ENCODE results near the gene ZNF839. TPM values are rescaled to one million over a fixed set of nuclear protein-coding genes. Genes with fewer than 3 reads are reported as not detected.
"Not testable (repeated sequence)": the region's sequence is repeated elsewhere in the genome, so short reads cannot be mapped to it uniquely, and the experiment has no call there.

Gene ZNF839
- total RNA-seq, 2 donors from 2014 or later = 4.2 to 7.0 TPM

GRCh38 chr14:102297436-102298170 lies 21.9 kb upstream of the ZNF839 start:
- Histone ChIP-seq H3K27me3 (replicated peaks; ENCODE audit: insufficient read depth) (no peaks in the 10 kb centered on the region), H3K27ac (no peak overlapping the region), H3K4me1 (ENCODE audit: control insufficient read depth in 1 of 2, low read depth in 2 of 2) (peaks cover 0 to 17% of the 10 kb centered on the region in 2 donors), H3K36me3 (no peaks in the 10 kb centered on the region), H3K9me3 (no peaks in the 10 kb centered on the region), H3K4me3 (no peak overlapping the region)
- no peak for TF ChIP-seq CTCF (IDR thresholded peaks at IDR 0.05)
- DNase-seq (ENCODE audit: low spot score) (no peak), ATAC-seq (ENCODE audit: insufficient number of reproducible peaks, low FRiP score, low read depth) (no peak)

- not testable (repeated sequence) for H3K4me3 ChIP-seq; ATAC-seq (ENCODE audit: insufficient number of reproducible peaks, low FRiP score, low read depth); H3K27me3 ChIP-seq (replicated peaks; ENCODE audit: insufficient read depth); H3K36me3 ChIP-seq; H3K9me3 ChIP-seq; H3K27ac ChIP-seq; DNase-seq (ENCODE audit: low spot score)
- H3K4me1 ChIP-seq (ENCODE audit: control insufficient read depth in 1 of 2, low read depth in 2 of 2) = peaks cover 0 to 17% of the 10 kb centered on the region in 2 donors
Measured at GRCh38 chr14:102298303-102299070, 21.1 kb upstream of the ZNF839 start.

DNA sequence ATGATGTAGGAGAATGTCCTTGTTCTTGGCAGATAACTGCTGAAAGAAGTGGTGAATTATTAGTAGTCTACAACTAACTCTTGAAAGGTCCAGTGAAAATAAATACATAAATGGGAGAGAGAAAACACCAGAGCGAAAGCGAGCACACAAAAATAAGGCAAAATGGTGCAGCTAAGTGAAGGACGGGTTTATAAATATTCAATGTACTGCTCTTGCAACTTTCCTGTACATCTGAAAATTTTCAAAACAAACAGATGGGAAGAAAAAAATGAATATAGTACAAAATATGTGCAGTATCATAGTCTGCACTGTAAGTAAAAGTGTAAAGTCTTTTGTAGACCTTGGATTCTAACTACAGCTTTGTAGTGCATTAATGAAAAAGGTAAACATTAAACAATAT lies 15.9 kb upstream of the ZNF839 start:
- Histone ChIP-seq H3K4me3 (no peak overlapping the region), H3K27ac (no peak overlapping the region), H3K36me3 (no peaks in the 10 kb centered on the region), H3K4me1 (ENCODE audit: control insufficient read depth in 1 of 2, low read depth in 2 of 2) (peaks cover 4 to 9% of the 10 kb centered on the region in 2 donors), H3K9me3 (no peaks in the 10 kb centered on the region), H3K27me3 (replicated peaks; ENCODE audit: insufficient read depth) (no peaks in the 10 kb centered on the region)
- ATAC-seq (ENCODE audit: insufficient number of reproducible peaks, low FRiP score, low read depth) = no peak
- DNase-seq (ENCODE audit: low spot score) = no peak
- no peak for TF ChIP-seq CTCF (IDR thresholded peaks at IDR 0.05)

DNA sequence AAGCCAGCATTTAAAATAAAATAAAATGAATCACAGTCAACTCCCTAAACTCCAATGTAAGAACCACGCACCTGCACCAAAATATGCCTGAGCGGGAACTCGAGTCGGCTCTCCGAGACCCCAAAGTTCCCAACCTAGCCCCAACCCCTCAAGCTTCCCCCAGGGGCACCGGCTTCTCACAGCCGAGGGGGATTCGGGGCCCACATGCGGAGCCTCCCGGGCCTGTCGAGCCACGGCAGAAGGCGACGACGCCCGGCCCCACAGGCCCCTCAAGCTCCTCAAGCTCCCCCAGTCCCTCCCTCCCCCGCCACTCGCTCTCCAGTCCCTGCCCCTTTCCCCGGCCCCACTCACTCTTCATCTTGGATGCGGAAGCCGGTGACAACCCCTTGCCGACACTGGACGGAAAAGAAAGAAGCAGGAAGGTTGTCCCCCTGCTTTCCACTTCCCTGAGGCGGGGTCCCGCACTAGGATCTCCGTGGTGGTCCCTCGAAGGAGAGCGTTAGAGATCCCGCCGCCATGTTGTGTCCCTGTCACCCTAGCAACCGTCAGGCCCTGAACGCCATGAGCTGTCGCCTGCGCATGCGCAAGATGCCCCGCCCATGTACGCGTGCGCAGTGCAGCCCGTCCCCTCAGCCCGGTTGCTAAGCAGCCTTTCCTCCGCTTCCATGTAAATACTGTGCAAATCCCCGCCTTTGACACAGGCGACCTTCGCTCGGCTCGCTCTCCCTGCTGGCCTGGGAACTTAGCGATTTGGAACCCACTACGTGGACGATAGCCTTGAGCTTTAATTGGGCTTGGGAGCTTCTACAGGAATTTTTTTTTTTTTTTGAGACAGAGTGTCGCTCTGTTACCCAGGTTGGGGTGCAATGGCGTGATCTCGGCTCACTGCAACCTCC lies 14.7 kb upstream of the ZNF839 start, which contains the start of gene MOK:
TSS of gene MOK (minus strand) at position 554 of the 896 bp plus-strand sequence. CDS start at position 358, 196 bp downstream.
- no peaks in the 10 kb centered on the region for H3K36me3 ChIP-seq
- no peaks in the 10 kb centered on the region for H3K9me3 ChIP-seq
- no peaks in the 10 kb centered on the region for H3K27me3 ChIP-seq (replicated peaks; ENCODE audit: insufficient read depth)
- TF ChIP-seq CTCF (IDR thresholded peaks at IDR 0.05) = no peak
- peak; percentile 86 for DNase-seq (ENCODE audit: low spot score)
- ATAC-seq (ENCODE audit: insufficient number of reproducible peaks, low FRiP score, low read depth) = peak; percentile 96
- H3K27ac ChIP-seq = peak within 1 kb of the TSS in 1 of 2 donors; percentile 51
- H3K4me3 ChIP-seq = peak within 1 kb of the TSS; percentile 96
- H3K4me1 ChIP-seq (ENCODE audit: control insufficient read depth in 1 of 2, low read depth in 2 of 2) = peaks cover 4 to 9% of the 10 kb centered on the region in 2 donors

GRCh38 chr14:102314242-102315011 lies 5.1 kb upstream of the ZNF839 start:
- Histone ChIP-seq H3K27ac (no peak overlapping the region), H3K27me3 (replicated peaks; ENCODE audit: insufficient read depth) (no peaks in the 10 kb centered on the region), H3K4me3 (peak overlapping the region; percentile 75), H3K4me1 (ENCODE audit: control insufficient read depth in 1 of 2, low read depth in 2 of 2) (peaks cover 5 to 42% of the 10 kb centered on the region in 2 donors), H3K9me3 (no peaks in the 10 kb centered on the region), H3K36me3 (no peaks in the 10 kb centered on the region)
- peak; percentile 93 for TF ChIP-seq CTCF (IDR thresholded peaks at IDR 0.05)
- ATAC-seq (ENCODE audit: insufficient number of reproducible peaks, low FRiP score, low read depth) (peak; percentile 56), DNase-seq (ENCODE audit: low spot score) (peak; percentile 41)
